GM12801 (cell line): ENCODE results near the gene CRY2.

Experiments
- CTCF ChIP-seq: IDR thresholded peaks from one replicate; pipeline ENCODE4 v1.5.1; 2011; ENCODE audit warnings: control low read depth; ENCODE audit not compliant: insufficient read length; ENCODE audit errors: extremely low read depth

Gene CRY2

GRCh38 chr11:45877845-45878244 is 30.6 kb downstream of the CRY2 start:
- TF ChIP-seq CTCF, result no peak

- TF ChIP-seq CTCF, result no peak
These were observed 32.8 kb downstream of the CRY2 start for GRCh38 chr11:45879803-45880686.

GRCh38 chr11:45880772-45881570 is 33.7 kb downstream of the CRY2 start:
- TF ChIP-seq CTCF, result no peak

- no peak for TF ChIP-seq CTCF
These were observed 34.6 kb downstream of the CRY2 start for GRCh38 chr11:45881708-45882368.

GRCh38 chr11:45884596-45885185 is 37.4 kb downstream of the CRY2 start:
- no peak for TF ChIP-seq CTCF

GRCh38 chr11:45885274-45885920 is 38.1 kb downstream of the CRY2 start, which contains the start of gene MAPK8IP1:
Gene MAPK8IP1 (plus strand): TSS chr11:45885651. CDS start chr11:45885821, 170 bp downstream.
- no peak for TF ChIP-seq CTCF
